ENCODE measurements around the gene CDC42BPA.

- TF ChIP-seq, protein P1, sequence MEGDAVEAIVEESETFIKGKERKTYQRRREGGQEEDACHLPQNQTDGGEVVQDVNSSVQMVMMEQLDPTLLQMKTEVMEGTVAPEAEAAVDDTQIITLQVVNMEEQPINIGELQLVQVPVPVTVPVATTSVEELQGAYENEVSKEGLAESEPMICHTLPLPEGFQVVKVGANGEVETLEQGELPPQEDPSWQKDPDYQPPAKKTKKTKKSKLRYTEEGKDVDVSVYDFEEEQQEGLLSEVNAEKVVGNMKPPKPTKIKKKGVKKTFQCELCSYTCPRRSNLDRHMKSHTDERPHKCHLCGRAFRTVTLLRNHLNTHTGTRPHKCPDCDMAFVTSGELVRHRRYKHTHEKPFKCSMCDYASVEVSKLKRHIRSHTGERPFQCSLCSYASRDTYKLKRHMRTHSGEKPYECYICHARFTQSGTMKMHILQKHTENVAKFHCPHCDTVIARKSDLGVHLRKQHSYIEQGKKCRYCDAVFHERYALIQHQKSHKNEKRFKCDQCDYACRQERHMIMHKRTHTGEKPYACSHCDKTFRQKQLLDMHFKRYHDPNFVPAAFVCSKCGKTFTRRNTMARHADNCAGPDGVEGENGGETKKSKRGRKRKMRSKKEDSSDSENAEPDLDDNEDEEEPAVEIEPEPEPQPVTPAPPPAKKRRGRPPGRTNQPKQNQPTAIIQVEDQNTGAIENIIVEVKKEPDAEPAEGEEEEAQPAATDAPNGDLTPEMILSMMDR (conservative IDR thresholded peaks at IDR 0.05 in 1 of 2, IDR thresholded peaks at IDR 0.05 in 1 of 2; ENCODE audit: extremely low read depth in 1 of 2, insufficient read depth in 1 of 2, low read depth in 1 of 2, low read length in 2 of 2) = peak; percentile 32 to 63
- no peak for TF ChIP-seq EZH2 (IDR thresholded peaks at IDR 0.05; ENCODE audit: borderline replicate concordance, low read length)
These were observed 83.3 kb downstream of the CDC42BPA start for GRCh38 chr1:227234998-227235405.

Measured in mammary epithelial cell (primary cell).